ENCODE data around the gene FARP1. TPM values are rescaled to one million over a fixed set of nuclear protein-coding genes. Genes with fewer than 3 reads are reported as not detected.
"Not testable (repeated sequence)": the region's sequence is repeated elsewhere in the genome, so short reads cannot be mapped to it uniquely, and the experiment has no call there.

FARP1 gene
- total RNA-seq, 2 donors from 2014 or later: 0.76 to 0.87 TPM

GRCh38 chr13:98351636-98352035 lies 208.7 kb downstream of the FARP1 start:
- no peak for ATAC-seq
- Mint-ChIP-seq H3K4me1 (no peaks in the 10 kb centered on the region), H3K27ac (no peak overlapping the region), H3K27me3 (no peaks in the 10 kb centered on the region), H3K36me3 (ENCODE audit: low read depth) (no peaks in the 10 kb centered on the region), H3K4me3 (no peak overlapping the region)
- DNase-seq: no peak
- no peaks in the 10 kb centered on the region for H3K9me3 ChIP-seq (ENCODE audit: control insufficient read depth, low read length, poor library complexity, severe bottlenecking)

- H3K4me3 Mint-ChIP-seq: no peak overlapping the region
- ATAC-seq: no peak
- no peaks in the 10 kb centered on the region for H3K36me3 Mint-ChIP-seq (ENCODE audit: low read depth)
- no peaks in the 10 kb centered on the region for H3K4me1 Mint-ChIP-seq
- H3K27ac Mint-ChIP-seq: no peak overlapping the region
- no peak for DNase-seq
- H3K27me3 Mint-ChIP-seq: no peaks in the 10 kb centered on the region
- H3K9me3 ChIP-seq (ENCODE audit: control insufficient read depth, low read length, poor library complexity, severe bottlenecking): no peaks in the 10 kb centered on the region
These were observed 209.3 kb downstream of the FARP1 start for GRCh38 chr13:98352226-98352625.

GRCh38 chr13:98353750-98354149 lies 210.9 kb downstream of the FARP1 start:
- Mint-ChIP-seq H3K27me3 (peaks cover 2% of the 10 kb centered on the region), H3K4me1 (no peaks in the 10 kb centered on the region), H3K4me3 (no peak overlapping the region), H3K27ac (no peak overlapping the region), H3K36me3 (ENCODE audit: low read depth) (no peaks in the 10 kb centered on the region)
- no peak for ATAC-seq
- H3K9me3 ChIP-seq (ENCODE audit: control insufficient read depth, low read length, poor library complexity, severe bottlenecking): no peaks in the 10 kb centered on the region
- no peak for DNase-seq

DNA sequence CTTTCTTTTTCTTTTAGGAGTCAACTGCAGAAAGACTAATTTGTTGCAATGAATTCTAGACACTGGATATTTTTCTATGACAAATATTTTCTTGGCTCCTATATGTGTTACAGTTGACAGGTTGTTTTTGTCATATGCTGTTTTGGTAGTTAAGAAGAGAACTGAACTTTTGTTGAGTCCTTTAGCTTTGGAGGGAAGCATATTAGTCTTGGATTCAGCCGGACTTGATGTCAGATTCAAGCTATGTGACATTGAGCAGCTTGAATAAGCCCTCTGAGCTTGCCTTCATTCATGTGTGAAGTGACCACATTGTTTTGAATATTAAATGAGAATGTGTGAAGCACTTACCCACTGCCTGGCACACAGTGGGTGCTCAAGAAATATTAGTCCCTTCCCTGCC lies 216.0 kb downstream of the FARP1 start:
- no peak overlapping the region for H3K4me3 Mint-ChIP-seq
- DNase-seq (no peak), ATAC-seq (no peak)
- no peaks in the 10 kb centered on the region for H3K4me1 Mint-ChIP-seq
- peaks cover 3% of the 10 kb centered on the region for H3K36me3 Mint-ChIP-seq (ENCODE audit: low read depth)
- no peaks in the 10 kb centered on the region for H3K9me3 ChIP-seq (ENCODE audit: control insufficient read depth, low read length, poor library complexity, severe bottlenecking)
- H3K27me3 Mint-ChIP-seq: peaks cover 35% of the 10 kb centered on the region
- no peak overlapping the region for H3K27ac Mint-ChIP-seq

GRCh38 chr13:98360545-98360944 lies 217.7 kb downstream of the FARP1 start:
- H3K9me3 ChIP-seq (ENCODE audit: control insufficient read depth, low read length, poor library complexity, severe bottlenecking): no peaks in the 10 kb centered on the region
- no peak for DNase-seq
- no peak overlapping the region for H3K27ac Mint-ChIP-seq
- H3K27me3 Mint-ChIP-seq: peaks cover 40% of the 10 kb centered on the region
- peaks cover 3% of the 10 kb centered on the region for H3K36me3 Mint-ChIP-seq (ENCODE audit: low read depth)
- no peaks in the 10 kb centered on the region for H3K4me1 Mint-ChIP-seq
- no peak overlapping the region for H3K4me3 Mint-ChIP-seq
- ATAC-seq: no peak

DNA sequence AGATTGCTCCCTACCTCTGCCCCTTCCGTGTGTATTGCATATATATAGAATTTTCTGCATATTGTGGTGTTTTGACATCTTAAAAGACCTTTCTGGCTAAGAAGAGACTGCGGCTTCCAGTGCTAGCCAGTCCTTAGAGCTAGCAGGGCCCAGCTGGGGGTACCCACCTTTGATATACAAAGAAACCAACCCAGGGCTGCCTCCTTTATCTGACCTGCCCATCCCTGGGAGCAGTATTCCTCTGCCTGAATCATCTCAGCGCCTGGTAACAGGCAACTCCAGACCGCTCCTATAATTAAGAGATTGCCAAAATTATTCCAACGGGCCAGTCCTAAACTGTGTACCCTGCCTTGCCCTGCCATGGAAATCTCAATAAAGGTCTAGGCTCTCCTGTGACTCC lies 220.4 kb downstream of the FARP1 start:
- peaks cover 3% of the 10 kb centered on the region for H3K36me3 Mint-ChIP-seq (ENCODE audit: low read depth)
- peaks cover 40% of the 10 kb centered on the region for H3K27me3 Mint-ChIP-seq
- no peak overlapping the region for H3K4me3 Mint-ChIP-seq
- DNase-seq: no peak
- H3K27ac Mint-ChIP-seq: no peak overlapping the region
- no peaks in the 10 kb centered on the region for H3K4me1 Mint-ChIP-seq
- ATAC-seq: no peak
- H3K9me3 ChIP-seq (ENCODE audit: control insufficient read depth, low read length, poor library complexity, severe bottlenecking): no peaks in the 10 kb centered on the region

- no peak for ATAC-seq
- Mint-ChIP-seq H3K36me3 (ENCODE audit: low read depth) (peaks cover 3% of the 10 kb centered on the region), H3K4me3 (no peak overlapping the region), H3K4me1 (no peaks in the 10 kb centered on the region), H3K27ac (no peak overlapping the region), H3K27me3 (peaks cover 34% of the 10 kb centered on the region)
- no peaks in the 10 kb centered on the region for H3K9me3 ChIP-seq (ENCODE audit: control insufficient read depth, low read length, poor library complexity, severe bottlenecking)
- DNase-seq: no peak
These were observed 221.3 kb downstream of the FARP1 start for GRCh38 chr13:98364179-98364578.

DNA sequence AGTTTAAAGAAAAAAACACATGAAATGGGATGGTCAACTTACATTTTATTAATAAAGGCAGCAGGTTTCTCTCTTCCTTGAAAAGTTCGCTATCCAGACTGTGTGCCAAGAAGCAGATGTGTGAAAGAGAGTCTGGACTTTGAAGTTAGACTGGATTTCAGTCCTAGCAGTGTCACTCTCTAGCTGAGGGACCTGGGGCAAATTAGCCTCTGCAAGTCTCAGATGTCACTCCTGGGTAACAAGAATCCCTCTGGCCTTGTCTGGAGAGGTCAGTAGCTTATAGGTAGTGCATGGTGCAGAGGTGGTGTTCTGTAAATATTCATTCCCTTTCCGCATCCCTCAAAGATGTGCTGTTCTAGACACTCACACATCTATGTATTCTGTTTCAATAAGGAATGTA lies 221.8 kb downstream of the FARP1 start:
- Mint-ChIP-seq H3K27ac (no peak overlapping the region), H3K4me3 (no peak overlapping the region), H3K27me3 (peaks cover 34% of the 10 kb centered on the region), H3K36me3 (ENCODE audit: low read depth) (peaks cover 3% of the 10 kb centered on the region), H3K4me1 (no peaks in the 10 kb centered on the region)
- DNase-seq (no peak), ATAC-seq (no peak)
- no peaks in the 10 kb centered on the region for H3K9me3 ChIP-seq (ENCODE audit: control insufficient read depth, low read length, poor library complexity, severe bottlenecking)

DNA sequence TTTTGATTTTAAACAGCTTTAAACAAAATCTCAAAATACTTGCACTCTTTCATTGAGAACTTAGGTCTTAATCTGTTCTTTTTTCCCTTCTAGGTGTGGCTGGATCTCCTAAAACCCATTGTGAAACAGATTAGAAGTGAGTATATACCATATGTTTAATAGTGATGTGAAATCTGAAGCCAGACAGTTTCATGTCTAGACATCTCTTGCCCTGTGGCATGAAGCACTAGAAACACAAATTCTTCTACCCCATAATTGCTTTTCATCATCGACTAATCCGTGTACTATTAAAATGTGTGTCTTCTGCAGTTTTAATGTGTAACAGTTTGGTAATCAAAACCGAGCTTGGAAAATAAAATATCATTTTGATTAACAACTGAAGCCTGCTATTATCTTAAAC lies 222.4 kb downstream of the FARP1 start:
- H3K27ac Mint-ChIP-seq: no peak overlapping the region
- H3K27me3 Mint-ChIP-seq: peaks cover 34% of the 10 kb centered on the region
- ATAC-seq: no peak

DNA sequence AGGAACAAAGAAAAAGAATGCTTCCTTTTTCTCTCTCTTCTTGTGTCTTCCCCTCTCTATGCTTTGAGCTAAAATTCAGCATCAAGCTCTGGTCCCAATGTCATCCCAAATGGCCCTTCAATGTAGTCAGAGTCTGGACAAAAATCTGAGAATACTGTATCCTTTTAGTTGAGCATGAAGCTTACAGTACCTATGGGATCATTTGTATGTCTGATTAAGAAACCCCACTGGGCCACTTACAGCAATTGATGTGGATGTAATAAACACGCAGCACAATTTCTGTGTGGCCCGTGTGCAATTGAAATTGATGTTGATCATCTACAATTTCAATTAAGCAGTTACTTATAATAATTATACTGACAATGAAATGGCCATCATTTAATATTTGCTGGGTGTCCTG lies 223.1 kb downstream of the FARP1 start:
- H3K4me3 Mint-ChIP-seq: no peak overlapping the region
- H3K27me3 Mint-ChIP-seq: peaks cover 33% of the 10 kb centered on the region
- ATAC-seq: no peak

More for the DNA sequence above, 222.4 kb downstream of the FARP1 start:
- no peak for DNase-seq
- Mint-ChIP-seq H3K36me3 (ENCODE audit: low read depth) (peaks cover 3% of the 10 kb centered on the region), H3K4me1 (no peaks in the 10 kb centered on the region), H3K4me3 (no peak overlapping the region)
- no peaks in the 10 kb centered on the region for H3K9me3 ChIP-seq (ENCODE audit: control insufficient read depth, low read length, poor library complexity, severe bottlenecking)

DNA sequence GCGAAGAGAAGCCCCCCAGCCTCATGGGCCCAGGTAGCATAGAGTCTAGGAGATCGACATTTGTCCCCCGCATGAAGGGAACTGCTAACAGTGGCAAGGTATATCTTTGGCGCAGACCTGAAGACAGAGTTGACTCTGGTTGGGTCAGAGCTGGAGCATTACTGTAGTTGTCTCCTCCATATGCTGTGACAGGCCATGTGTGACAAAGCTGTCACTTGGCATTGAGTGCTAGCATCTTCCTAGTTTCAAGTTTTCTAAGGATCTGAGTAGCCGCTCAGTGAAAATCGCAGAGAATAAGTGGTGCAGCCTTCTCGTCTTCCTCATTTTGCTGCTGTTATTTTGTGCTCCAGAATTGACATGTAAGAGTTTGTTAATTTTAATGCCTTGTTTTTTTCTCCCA lies 223.5 kb downstream of the FARP1 start:
- no peaks in the 10 kb centered on the region for H3K4me1 Mint-ChIP-seq
- peaks cover 3% of the 10 kb centered on the region for H3K36me3 Mint-ChIP-seq (ENCODE audit: low read depth)
- no peaks in the 10 kb centered on the region for H3K9me3 ChIP-seq (ENCODE audit: control insufficient read depth, low read length, poor library complexity, severe bottlenecking)
- H3K27ac Mint-ChIP-seq: no peak overlapping the region
- no peak overlapping the region for H3K4me3 Mint-ChIP-seq
- H3K27me3 Mint-ChIP-seq: peaks cover 32% of the 10 kb centered on the region
- DNase-seq (no peak), ATAC-seq (no peak)

More for the DNA sequence above, 223.1 kb downstream of the FARP1 start:
- no peak for DNase-seq
- no peaks in the 10 kb centered on the region for H3K9me3 ChIP-seq (ENCODE audit: control insufficient read depth, low read length, poor library complexity, severe bottlenecking)
- no peaks in the 10 kb centered on the region for H3K4me1 Mint-ChIP-seq
- H3K36me3 Mint-ChIP-seq (ENCODE audit: low read depth): peaks cover 3% of the 10 kb centered on the region
- H3K27ac Mint-ChIP-seq: no peak overlapping the region

DNA sequence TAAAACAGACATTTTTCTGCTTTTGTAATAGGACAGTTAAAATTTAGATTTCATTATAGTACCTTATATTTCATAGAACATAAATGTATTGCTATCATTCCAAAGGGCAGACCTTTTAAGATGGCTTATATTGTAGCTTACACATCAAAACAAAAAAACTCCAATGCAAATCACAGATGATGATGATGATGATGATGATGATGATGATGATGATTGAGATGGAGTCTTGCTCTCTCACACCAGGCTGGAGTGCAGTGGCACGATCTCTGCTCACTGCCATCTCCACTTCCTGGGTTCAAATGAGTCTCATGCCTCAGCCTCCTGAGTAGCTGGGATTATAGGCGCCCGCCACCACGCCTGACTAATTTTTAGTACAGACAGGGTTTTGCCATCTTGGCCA lies 224.1 kb downstream of the FARP1 start:
- H3K9me3 ChIP-seq (ENCODE audit: control insufficient read depth, low read length, poor library complexity, severe bottlenecking): no peaks in the 10 kb centered on the region
- DNase-seq (no peak), ATAC-seq (no peak)
- Mint-ChIP-seq H3K27ac (no peak overlapping the region), H3K36me3 (ENCODE audit: low read depth) (peaks cover 3% of the 10 kb centered on the region), H3K4me3 (no peak overlapping the region), H3K27me3 (peaks cover 30% of the 10 kb centered on the region), H3K4me1 (no peaks in the 10 kb centered on the region)

DNA sequence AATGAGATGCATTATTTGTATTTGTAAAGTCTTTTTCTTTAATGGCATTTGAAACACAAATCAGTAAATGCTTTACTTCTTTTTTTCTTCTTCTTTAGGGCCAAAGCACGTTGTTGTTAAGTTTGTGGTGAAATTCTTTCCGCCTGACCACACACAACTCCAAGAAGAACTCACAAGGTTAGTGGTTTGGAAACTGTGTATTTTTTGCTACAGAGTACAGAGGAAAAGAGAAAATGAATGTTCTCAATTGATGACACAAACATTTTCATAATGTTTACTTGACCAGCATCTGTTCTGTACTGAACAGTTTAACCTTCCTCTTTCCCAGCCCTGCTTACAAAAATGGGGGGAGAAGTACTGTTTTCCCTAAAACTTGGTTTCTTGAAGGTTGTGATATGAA lies 225.1 kb downstream of the FARP1 start:
- Mint-ChIP-seq H3K4me3 (no peak overlapping the region), H3K36me3 (ENCODE audit: low read depth) (no peaks in the 10 kb centered on the region), H3K4me1 (no peaks in the 10 kb centered on the region), H3K27ac (no peak overlapping the region), H3K27me3 (peaks cover 22% of the 10 kb centered on the region)
- no peak for ATAC-seq
- no peak for DNase-seq
- no peaks in the 10 kb centered on the region for H3K9me3 ChIP-seq (ENCODE audit: control insufficient read depth, low read length, poor library complexity, severe bottlenecking)

DNA sequence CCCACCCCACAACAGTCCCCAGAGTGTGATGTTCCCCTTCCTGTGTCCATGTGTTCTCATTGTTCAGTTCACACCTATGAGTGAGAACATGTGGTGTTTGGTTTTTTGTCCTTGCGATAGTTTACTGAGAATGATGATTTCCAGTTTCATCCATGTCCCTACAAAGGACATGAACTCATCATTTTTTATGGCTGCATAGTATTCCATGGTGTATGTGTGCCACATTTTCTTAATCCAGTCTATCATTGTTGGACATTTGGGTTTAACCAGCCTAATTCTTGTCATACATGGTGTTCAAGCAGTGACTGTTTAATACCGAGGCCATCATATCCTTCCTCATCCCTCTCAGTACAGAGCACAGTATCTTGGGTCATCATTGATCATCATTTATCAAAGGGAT lies 226.6 kb downstream of the FARP1 start:
- not testable (repeated sequence) for ATAC-seq; H3K4me3 Mint-ChIP-seq; H3K27me3 Mint-ChIP-seq; H3K27ac Mint-ChIP-seq; H3K36me3 Mint-ChIP-seq (ENCODE audit: low read depth); DNase-seq; H3K4me1 Mint-ChIP-seq; H3K9me3 ChIP-seq (ENCODE audit: control insufficient read depth, low read length, poor library complexity, severe bottlenecking)

DNA sequence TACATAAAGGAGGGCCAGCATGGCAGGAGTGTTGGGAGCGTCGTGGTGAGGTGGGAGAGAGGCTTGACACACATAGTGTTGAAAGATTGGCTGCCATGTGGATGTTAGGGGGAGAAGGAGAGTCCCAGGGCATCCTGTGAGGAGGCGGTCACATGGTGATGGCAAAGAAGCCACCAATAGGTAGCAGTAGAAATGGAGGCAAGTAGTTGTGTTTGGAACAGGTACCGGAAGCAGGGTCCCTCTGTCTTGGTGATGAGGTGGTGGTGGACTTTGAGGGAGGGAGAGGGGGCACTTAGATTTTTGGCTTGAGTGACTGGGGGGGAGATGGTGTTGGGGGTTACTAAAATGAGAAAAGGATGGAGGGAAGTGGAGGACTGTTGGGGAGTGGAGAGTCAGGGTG lies 227.4 kb downstream of the FARP1 start:
- Mint-ChIP-seq H3K4me3 (no peak overlapping the region), H3K27me3 (peaks cover 7% of the 10 kb centered on the region), H3K4me1 (no peaks in the 10 kb centered on the region), H3K36me3 (ENCODE audit: low read depth) (no peaks in the 10 kb centered on the region), H3K27ac (no peak overlapping the region)
- ATAC-seq (no peak), DNase-seq (no peak)
- H3K9me3 ChIP-seq (ENCODE audit: control insufficient read depth, low read length, poor library complexity, severe bottlenecking): peaks cover 3% of the 10 kb centered on the region

Measured in T-helper 17 cell (primary cell).